ENCODE data around the gene IMP4.

IMP4 gene

GRCh38 chr2:130391058-130391871 lies 48.6 kb downstream of the IMP4 start:
- H3K27ac Mint-ChIP-seq, result peak overlapping the region; percentile 72 to 91
- H3K4me1 Mint-ChIP-seq, result peaks cover 20% of the 10 kb centered on the region
- ATAC-seq (peak; percentile 96), DNase-seq (peak; percentile 73)
- peak overlapping the region; percentile 82 to 87 for H3K4me3 Mint-ChIP-seq
- no peaks in the 10 kb centered on the region for H3K9me3 Mint-ChIP-seq
- peaks cover 21% of the 10 kb centered on the region for H3K27me3 Mint-ChIP-seq

GRCh38 chr2:130391872-130392670 lies 49.4 kb downstream of the IMP4 start:
- Mint-ChIP-seq H3K9me3 (no peaks in the 10 kb centered on the region), H3K4me1 (peaks cover 20% of the 10 kb centered on the region), H3K27me3 (peaks cover 27% of the 10 kb centered on the region), H3K27ac (peak overlapping the region; percentile 69 to 86), H3K4me3 (peak overlapping the region; percentile 82 to 87)
- no peak for ATAC-seq
- no peak for DNase-seq

- no peak overlapping the region for H3K27ac Mint-ChIP-seq
- H3K4me3 Mint-ChIP-seq, result no peak overlapping the region
- ATAC-seq (no peak), DNase-seq (no peak)
- H3K27me3 Mint-ChIP-seq, result peaks cover 27% of the 10 kb centered on the region
- no peaks in the 10 kb centered on the region for H3K9me3 Mint-ChIP-seq
- peaks cover 20% of the 10 kb centered on the region for H3K4me1 Mint-ChIP-seq
Measured at GRCh38 chr2:130393318-130393910, 50.7 kb downstream of the IMP4 start.

Measured in stimulated activated naive CD8-positive, alpha-beta T cell treated with anti-CD3 and anti-CD28 coated beads, Interleukin-15, amount 100 ng/mL, for 72 hours (primary cell).